Peyer's patch (tissue), 4 donors: Measurements from ENCODE around the gene PRR16. TPM values are rescaled to one million over a fixed set of nuclear protein-coding genes. Genes with fewer than 3 reads are reported as not detected.
"Not testable (repeated sequence)": the region's sequence is repeated elsewhere in the genome, so short reads cannot be mapped to it uniquely, and the experiment has no call there.

Experiments
- DNase-seq, 3 donors: peaks; one replicate each; pipeline ENCODE4 v3.0.0-alpha.2; 2017 to 2019
- H3K27ac ChIP-seq, 4 donors: fragments of 200-600 bp; sonication (generic); one replicate each; pipeline ENCODE4 v1.5.1; 2016 to 2019
- H3K27me3 ChIP-seq, 2 donors: fragments of 200-600 bp; sonication (generic); one replicate each; pipeline ENCODE4 v1.5.1; 2019
- H3K36me3 ChIP-seq, 3 donors: fragments of 200-600 bp; sonication (generic); one replicate each; pipeline ENCODE4 v1.5.1; 2016 to 2019
- H3K4me1 ChIP-seq, 4 donors: fragments of 200-600 bp; sonication (generic); one replicate each; pipeline ENCODE4 v1.5.1; 2016 to 2019
- H3K4me3 ChIP-seq, 4 donors: fragments of 200-600 bp; sonication (generic); 1 replicate in 3 of 4; 2 replicates in 1 of 4; pipeline ENCODE4 v1.5.1; 2016 to 2019; ENCODE audit warnings: mild to moderate bottlenecking in 1 of 4
- H3K9me3 ChIP-seq, 4 donors: fragments of 200-600 bp; sonication (generic); one replicate each; pipeline ENCODE4 v1.5.1; 2016 to 2019; ENCODE audit warnings: mild to moderate bottlenecking in 1 of 4
- CTCF ChIP-seq, 6 experiments: fragments of 450-650 bp in 4 of 6; fragments of 200-600 bp in 2 of 6; sonication (generic) in 1 of 6; IDR thresholded peaks; one replicate each; pipeline ENCODE4 v1.5.1; 2017 to 2019; ENCODE audit warnings: antibody characterized with exemption in 6 of 6, mild to moderate bottlenecking in 3 of 6, moderate library complexity in 1 of 6
- POLR2A ChIP-seq, 2 donors: fragments of 450-650 bp; IDR thresholded peaks; one replicate each; pipeline ENCODE4 v1.5.1; 2017; ENCODE audit warnings: antibody characterized with exemption in 2 of 2, mild to moderate bottlenecking in 2 of 2, moderate library complexity in 2 of 2
- total RNA-seq, 4 donors: library from RNA; depleted of rRNA; stranded (reverse); fragments of >200 nt; gene quantifications; one replicate each; pipeline ENCODE4 v1.1.0, GENCODE V29; 2016

PRR16 gene
- total RNA-seq: 10 to 100 TPM in 1 of 4 donors, 1 to 10 TPM in 3; 2.9 to 37.1 (median 3.8) TPM

GRCh38 chr5:120463991-120464626 lies at the start of gene PRR16:
PRR16 (plus strand) TSS chr5:120464300.
- H3K27ac ChIP-seq: peak within 1 kb of the TSS; percentile 6 to 71 (median 56)
- peaks cover 0 to 6% (median 4%) of the 10 kb centered on the region in 4 donors for H3K4me1 ChIP-seq
- H3K4me3 ChIP-seq: peak within 1 kb of the TSS; percentile 43 to 57 (median 50)

GRCh38 chr5:120415985-120416384 lies 48.1 kb upstream of the PRR16 start:
- Histone ChIP-seq H3K4me1 (no peaks in the 10 kb centered on the region), H3K27ac (no peak overlapping the region), H3K9me3 (no peaks in the 10 kb centered on the region), H3K4me3 (no peak overlapping the region), H3K27me3 (no peaks in the 10 kb centered on the region), H3K36me3 (no peaks in the 10 kb centered on the region)
- no peak for DNase-seq
- no peak for TF ChIP-seq POLR2A (IDR thresholded peaks at IDR 0.05)
- TF ChIP-seq CTCF (IDR thresholded peaks at IDR 0.05): no peak

More at GRCh38 chr5:120463991-120464626, at the start of gene PRR16:
- peak; percentile 24 to 55 (median 48) for DNase-seq
- Histone ChIP-seq H3K27me3 (peaks cover 0 to 6% of the 10 kb centered on the region in 2 donors), H3K36me3 (no peaks in the 10 kb centered on the region), H3K9me3 (no peaks in the 10 kb centered on the region)
- TF ChIP-seq POLR2A (IDR thresholded peaks at IDR 0.05) (no peak), CTCF (IDR thresholded peaks at IDR 0.05) (peak in 1 of 6 experiments; percentile 20)

GRCh38 chr5:120419127-120419526 lies 45.0 kb upstream of the PRR16 start:
- H3K27ac ChIP-seq: no peak overlapping the region
- TF ChIP-seq POLR2A (IDR thresholded peaks at IDR 0.05): no peak
- no peak for TF ChIP-seq CTCF (IDR thresholded peaks at IDR 0.05)
- no peaks in the 10 kb centered on the region for H3K36me3 ChIP-seq
- no peaks in the 10 kb centered on the region for H3K4me1 ChIP-seq
- no peaks in the 10 kb centered on the region for H3K27me3 ChIP-seq
- H3K4me3 ChIP-seq: no peak overlapping the region
- H3K9me3 ChIP-seq: no peaks in the 10 kb centered on the region
- no peak for DNase-seq

- not testable (repeated sequence) for H3K9me3 ChIP-seq, DNase-seq, H3K27me3 ChIP-seq, H3K4me3 ChIP-seq, H3K27ac ChIP-seq, H3K36me3 ChIP-seq, H3K4me1 ChIP-seq
Observed at GRCh38 chr5:120426633-120427275, 37.3 kb upstream of the PRR16 start.

GRCh38 chr5:120430572-120430971 lies 33.5 kb upstream of the PRR16 start:
- Histone ChIP-seq H3K4me3 (no peak overlapping the region), H3K27ac (no peak overlapping the region), H3K9me3 (no peaks in the 10 kb centered on the region), H3K4me1 (no peaks in the 10 kb centered on the region), H3K27me3 (no peaks in the 10 kb centered on the region), H3K36me3 (no peaks in the 10 kb centered on the region)
- TF ChIP-seq CTCF (IDR thresholded peaks at IDR 0.05) (no peak), POLR2A (IDR thresholded peaks at IDR 0.05) (no peak)
- DNase-seq: no peak

GRCh38 chr5:120432861-120433260 lies 31.2 kb upstream of the PRR16 start:
- no peak for DNase-seq
- Histone ChIP-seq H3K36me3 (no peaks in the 10 kb centered on the region), H3K9me3 (no peaks in the 10 kb centered on the region), H3K27me3 (no peaks in the 10 kb centered on the region), H3K4me3 (no peak overlapping the region), H3K27ac (no peak overlapping the region), H3K4me1 (no peaks in the 10 kb centered on the region)
- TF ChIP-seq CTCF (IDR thresholded peaks at IDR 0.05): no peak
- TF ChIP-seq POLR2A (IDR thresholded peaks at IDR 0.05): no peak
